IPS-20b (cell line): ENCODE results near the gene LOXHD1.

ENCODE experiments used
- H3K27ac ChIP-seq: one replicate; pipeline ENCODE4 v1.5.1; 2013; ENCODE audit warnings: low read length
- H3K27me3 ChIP-seq: 2 replicates; pipeline ENCODE4 v1.6.1; 2013; ENCODE audit warnings: mild to moderate bottlenecking, low read length, inconsistent platforms; ENCODE audit not compliant: insufficient read depth
- H3K36me3 ChIP-seq: 2 replicates; pipeline ENCODE4 v1.6.1; 2013; ENCODE audit warnings: low read depth, mild to moderate bottlenecking, inconsistent platforms, low read length, moderate library complexity; ENCODE audit not compliant: insufficient read depth
- H3K4me1 ChIP-seq: 2 replicates; pipeline ENCODE4 v1.6.1; 2013; ENCODE audit warnings: mild to moderate bottlenecking, control low read depth, inconsistent platforms, low read length, moderate library complexity; ENCODE audit not compliant: insufficient read depth
- H3K4me3 ChIP-seq: 2 replicates; pipeline ENCODE4 v1.5.1; 2013; ENCODE audit warnings: mild to moderate bottlenecking, low read length, inconsistent platforms
- H3K9ac ChIP-seq: 2 replicates; pipeline ENCODE4 v1.6.1; 2013; ENCODE audit warnings: low read depth, mild to moderate bottlenecking, inconsistent platforms, low read length, moderate library complexity
- H3K9me3 ChIP-seq: 2 replicates; pipeline ENCODE4 v1.6.1; 2013; ENCODE audit warnings: mild to moderate bottlenecking, low read depth, low read length, inconsistent platforms; ENCODE audit not compliant: insufficient read depth

LOXHD1 gene

GRCh38 chr18:46448347-46448746, 208.7 kb downstream of the LOXHD1 start:
- peaks cover 6% of the 10 kb centered on the region; the same call in 1 of the 2 replicates for H3K4me1 ChIP-seq
- H3K36me3 ChIP-seq, result no peaks in the 10 kb centered on the region
- no peak overlapping the region for H3K27ac ChIP-seq
- H3K9ac ChIP-seq, result no peak overlapping the region
- H3K27me3 ChIP-seq, result 0 out of 2 replicates have a peak, but pooled peaks cover 6% of the 10 kb centered on the region
- H3K4me3 ChIP-seq, result no peak overlapping the region
- H3K9me3 ChIP-seq, result no peaks in the 10 kb centered on the region

- H3K9ac ChIP-seq, result no peak overlapping the region
- no peak overlapping the region for H3K27ac ChIP-seq
- H3K36me3 ChIP-seq, result no peaks in the 10 kb centered on the region
- H3K4me3 ChIP-seq, result no peak overlapping the region
- H3K9me3 ChIP-seq, result no peaks in the 10 kb centered on the region
- H3K4me1 ChIP-seq, result peaks cover 6% of the 10 kb centered on the region; the same call in 1 of the 2 replicates
- 0 out of 2 replicates have a peak, but pooled peaks cover 6% of the 10 kb centered on the region for H3K27me3 ChIP-seq
Measured at GRCh38 chr18:46447792-46448191, 209.2 kb downstream of the LOXHD1 start.

GRCh38 chr18:46447323-46447722, 209.7 kb downstream of the LOXHD1 start:
- no peaks in the 10 kb centered on the region for H3K9me3 ChIP-seq
- H3K4me3 ChIP-seq, result no peak overlapping the region
- H3K27me3 ChIP-seq, result 0 out of 2 replicates have a peak, but pooled peaks cover 6% of the 10 kb centered on the region
- H3K4me1 ChIP-seq, result peaks cover 6% of the 10 kb centered on the region; the same call in 1 of the 2 replicates
- no peak overlapping the region for H3K9ac ChIP-seq
- no peaks in the 10 kb centered on the region for H3K36me3 ChIP-seq
- H3K27ac ChIP-seq, result no peak overlapping the region

- H3K4me1 ChIP-seq, result peaks cover 6% of the 10 kb centered on the region; the same call in 1 of the 2 replicates
- H3K9ac ChIP-seq, result no peak overlapping the region
- H3K27ac ChIP-seq, result no peak overlapping the region
- H3K4me3 ChIP-seq, result no peak overlapping the region
- H3K27me3 ChIP-seq, result 0 out of 2 replicates have a peak, but pooled peaks cover 6% of the 10 kb centered on the region
- no peaks in the 10 kb centered on the region for H3K9me3 ChIP-seq
- no peaks in the 10 kb centered on the region for H3K36me3 ChIP-seq
Measured at GRCh38 chr18:46445522-46446313, 211.3 kb downstream of the LOXHD1 start.

- Histone ChIP-seq H3K27me3 (no peaks in the 10 kb centered on the region), H3K36me3 (no peaks in the 10 kb centered on the region), H3K4me3 (no peak overlapping the region), H3K9ac (no peak overlapping the region), H3K27ac (no peak overlapping the region), H3K4me1 (no peaks in the 10 kb centered on the region), H3K9me3 (no peaks in the 10 kb centered on the region)
Measured at GRCh38 chr18:46439037-46439436, 218.0 kb downstream of the LOXHD1 start.

GRCh38 chr18:46437061-46437460, 220.0 kb downstream of the LOXHD1 start:
- Histone ChIP-seq H3K27me3 (no peaks in the 10 kb centered on the region), H3K4me1 (peaks cover 3% of the 10 kb centered on the region; the same call in 1 of the 2 replicates), H3K9me3 (no peaks in the 10 kb centered on the region), H3K36me3 (no peaks in the 10 kb centered on the region), H3K27ac (no peak overlapping the region), H3K4me3 (no peak overlapping the region), H3K9ac (no peak overlapping the region)

- Histone ChIP-seq H3K27ac (no peak overlapping the region), H3K27me3 (no peaks in the 10 kb centered on the region), H3K4me1 (peaks cover 8% of the 10 kb centered on the region; the same call in 1 of the 2 replicates), H3K9me3 (no peaks in the 10 kb centered on the region), H3K4me3 (no peak overlapping the region), H3K9ac (no peak overlapping the region), H3K36me3 (no peaks in the 10 kb centered on the region)
Measured at GRCh38 chr18:46436621-46437020, 220.4 kb downstream of the LOXHD1 start.

- Histone ChIP-seq H3K36me3 (no peaks in the 10 kb centered on the region), H3K9me3 (no peaks in the 10 kb centered on the region)
Measured at GRCh38 chr18:46435031-46435430, 222.0 kb downstream of the LOXHD1 start.

GRCh38 chr18:46434629-46435028, 222.4 kb downstream of the LOXHD1 start:
- H3K36me3 ChIP-seq, result no peaks in the 10 kb centered on the region
- H3K9ac ChIP-seq, result no peak overlapping the region
- H3K27me3 ChIP-seq, result no peaks in the 10 kb centered on the region

More at GRCh38 chr18:46435031-46435430, 222.0 kb downstream of the LOXHD1 start:
- Histone ChIP-seq H3K9ac (no peak overlapping the region), H3K4me3 (no peak overlapping the region), H3K27ac (no peak overlapping the region), H3K4me1 (peaks cover 14% of the 10 kb centered on the region; the same call in 1 of the 2 replicates), H3K27me3 (no peaks in the 10 kb centered on the region)

GRCh38 chr18:46433121-46433826, 223.7 kb downstream of the LOXHD1 start:
- Histone ChIP-seq H3K4me1 (peaks cover 14% of the 10 kb centered on the region; the same call in 1 of the 2 replicates), H3K36me3 (no peaks in the 10 kb centered on the region), H3K27me3 (no peaks in the 10 kb centered on the region), H3K9me3 (no peaks in the 10 kb centered on the region), H3K27ac (peak overlapping the region; percentile 32), H3K9ac (peak overlapping the region; percentile 31; the same call in 1 of the 2 replicates), H3K4me3 (peak overlapping the region; percentile 53; the same call in 1 of the 2 replicates)

More at GRCh38 chr18:46434629-46435028, 222.4 kb downstream of the LOXHD1 start:
- Histone ChIP-seq H3K27ac (no peak overlapping the region), H3K9me3 (no peaks in the 10 kb centered on the region), H3K4me3 (no peak overlapping the region), H3K4me1 (peaks cover 14% of the 10 kb centered on the region; the same call in 1 of the 2 replicates)

GRCh38 chr18:46431522-46432171, 225.4 kb downstream of the LOXHD1 start:
- peaks cover 14% of the 10 kb centered on the region; the same call in 1 of the 2 replicates for H3K4me1 ChIP-seq
- no peak overlapping the region for H3K4me3 ChIP-seq
- H3K27me3 ChIP-seq, result no peaks in the 10 kb centered on the region
- no peaks in the 10 kb centered on the region for H3K9me3 ChIP-seq
- H3K27ac ChIP-seq, result peak overlapping the region; percentile 69
- peak overlapping the region; percentile 10; the same call in 1 of the 2 replicates for H3K9ac ChIP-seq
- no peaks in the 10 kb centered on the region for H3K36me3 ChIP-seq
